WTC11 (cell line): ENCODE results near the gene PRTFDC1. TPM values are rescaled to one million over a fixed set of nuclear protein-coding genes. Genes with fewer than 3 reads are reported as not detected.
A peak's percentile ranks its signal among the peaks of the same experiment; 100 is the strongest.
"Not testable (repeated sequence)": the region's sequence is repeated elsewhere in the genome, so short reads cannot be mapped to it uniquely, and the experiment has no call there.

Experiments used
- ATAC-seq: fragments of 200-7000 bp; cut with Tn5 transposase; 2 replicates; pipeline ENCODE4 v1.10.0; 2021; ENCODE audit warnings: mild to moderate bottlenecking, moderate library complexity
- CTCF ChIA-PET: fragments of 300-600 bp; sonication (Branson Sonifier 250); formaldehyde crosslinking; loops from one replicate; lab custom pipeline; 2021; ENCODE audit warnings: antibody characterized with exemption; lab: Charles Lee
- POLR2A ChIA-PET: fragments of 350-600 bp; sonication (Branson Sonifier 250); formaldehyde crosslinking; loops from one replicate; lab custom pipeline; 2021; ENCODE audit warnings: antibody characterized with exemption; lab: Charles Lee
- DNase-seq: peaks from one replicate; pipeline ENCODE4 v3.0.0; 2021; ENCODE audit warnings: low spot score
- H3K27ac Mint-ChIP-seq: 2 replicates; pipeline ENCODE4 v1.8.0; 2021; ENCODE audit warnings: mixed read lengths
- H3K27me3 Mint-ChIP-seq: 2 replicates; pipeline ENCODE4 v1.8.0; 2021; ENCODE audit warnings: low read depth, mild to moderate bottlenecking, moderate library complexity, mixed read lengths
- H3K36me3 Mint-ChIP-seq: 2 replicates; pipeline ENCODE4 v1.8.0; 2021; ENCODE audit warnings: mixed read lengths
- H3K4me1 Mint-ChIP-seq: 2 replicates; pipeline ENCODE4 v1.8.0; 2022; ENCODE audit warnings: mixed read lengths
- H3K4me3 Mint-ChIP-seq: 2 replicates; pipeline ENCODE4 v1.8.0; 2021; ENCODE audit warnings: mild to moderate bottlenecking, moderate library complexity, mixed read lengths
- H3K9me3 Mint-ChIP-seq: 2 replicates; pipeline ENCODE4 v1.8.0; 2021; ENCODE audit warnings: mixed read lengths
- ATF3 ChIP-seq: sonication (generic); formaldehyde crosslinking; conservative IDR thresholded peaks from 2 replicates; pipeline ENCODE4 v1.8.1; 2022; ENCODE audit warnings: mild to moderate bottlenecking, missing genetic modification reagents
- CBFB ChIP-seq: sonication (generic); formaldehyde crosslinking; IDR thresholded peaks from 2 replicates; pipeline ENCODE4 v1.8.1; 2022; ENCODE audit warnings: mild to moderate bottlenecking, low read depth, missing genetic modification reagents
- CDX4 ChIP-seq: fragments of 250-450 bp; sonication (Bioruptor Pico); IDR thresholded peaks from 2 replicates; pipeline ENCODE4 v1.9.0; 2021; ENCODE audit warnings: moderate library complexity, mild to moderate bottlenecking, inconsistent platforms, borderline replicate concordance
- CREM ChIP-seq: sonication (generic); formaldehyde crosslinking; IDR thresholded peaks from 2 replicates; pipeline ENCODE4 v1.8.1; 2022; ENCODE audit warnings: mild to moderate bottlenecking, missing genetic modification reagents, moderate library complexity
- ESRRA ChIP-seq: sonication (generic); formaldehyde crosslinking; IDR thresholded peaks from 2 replicates; pipeline ENCODE4 v1.8.1; 2022; ENCODE audit warnings: mild to moderate bottlenecking, missing genetic modification reagents, borderline replicate concordance
- FOXP1 ChIP-seq: sonication (generic); formaldehyde crosslinking; IDR thresholded peaks from 2 replicates; pipeline ENCODE4 v1.8.0; 2022; ENCODE audit warnings: missing genetic modification reagents, mild to moderate bottlenecking, moderate library complexity, borderline replicate concordance
- MAX ChIP-seq: sonication (generic); formaldehyde crosslinking; IDR thresholded peaks from 2 replicates; pipeline ENCODE4 v1.8.0; 2022; ENCODE audit warnings: mild to moderate bottlenecking, missing genetic modification reagents
- MXD4 ChIP-seq: fragments of 250-450 bp; sonication (Bioruptor Pico); IDR thresholded peaks from 2 replicates; pipeline ENCODE4 v1.8.0; 2021; ENCODE audit warnings: mild to moderate bottlenecking, moderate library complexity, borderline replicate concordance
- NFATC4 ChIP-seq: fragments of 250-450 bp; sonication (Bioruptor Pico); IDR thresholded peaks from 2 replicates; pipeline ENCODE4 v1.9.0; 2021; ENCODE audit warnings: mild to moderate bottlenecking
- NR1H2 ChIP-seq: sonication (generic); formaldehyde crosslinking; IDR thresholded peaks from 2 replicates; pipeline ENCODE4 v1.9.0; 2021; ENCODE audit warnings: mild to moderate bottlenecking, moderate library complexity, missing genetic modification reagents
- PRDM15 ChIP-seq: sonication (generic); formaldehyde crosslinking; IDR thresholded peaks from 2 replicates; pipeline ENCODE4 v1.8.0; 2022; ENCODE audit warnings: missing genetic modification reagents
- PRRX2 ChIP-seq: fragments of 250-450 bp; sonication (Bioruptor Pico); IDR thresholded peaks from 2 replicates; pipeline ENCODE4 v1.8.0; 2021; ENCODE audit warnings: mild to moderate bottlenecking
- STAT6 ChIP-seq: sonication (generic); formaldehyde crosslinking; conservative IDR thresholded peaks from 2 replicates; pipeline ENCODE4 v1.8.1; 2023; ENCODE audit warnings: mild to moderate bottlenecking, low read depth, missing genetic modification reagents, moderate library complexity
- ZBTB21 ChIP-seq: sonication (generic); formaldehyde crosslinking; IDR thresholded peaks from 2 replicates; pipeline ENCODE4 v1.8.1; 2023; ENCODE audit warnings: mild to moderate bottlenecking, missing genetic modification reagents, borderline replicate concordance
- ZBTB43 ChIP-seq: sonication (generic); formaldehyde crosslinking; IDR thresholded peaks from 2 replicates; pipeline ENCODE4 v1.8.1; 2023; ENCODE audit warnings: mild to moderate bottlenecking, missing genetic modification reagents
- ZNF263 ChIP-seq: sonication (generic); formaldehyde crosslinking; IDR thresholded peaks from 2 replicates; pipeline ENCODE4 v1.8.1; 2022; ENCODE audit warnings: low read depth, mild to moderate bottlenecking, moderate library complexity, missing genetic modification reagents
- ZNF281 ChIP-seq: sonication (generic); formaldehyde crosslinking; IDR thresholded peaks from 2 replicates; pipeline ENCODE4 v1.8.0; 2023; ENCODE audit warnings: mild to moderate bottlenecking, missing genetic modification reagents
- ZNF416 ChIP-seq: fragments of 250-450 bp; sonication (Bioruptor Pico); IDR thresholded peaks from 2 replicates; pipeline ENCODE4 v1.9.0; 2021; ENCODE audit warnings: mild to moderate bottlenecking, inconsistent platforms
- ZNF425 ChIP-seq: fragments of 250-450 bp; sonication (Bioruptor Pico); conservative IDR thresholded peaks from 2 replicates; pipeline ENCODE4 v1.9.0; 2021; ENCODE audit warnings: mild to moderate bottlenecking
- total RNA-seq: library from RNA; stranded (reverse); gene quantifications from 3 replicates; pipeline ENCODE4 v1.2.3, GENCODE V29; 2021

Gene PRTFDC1
- total RNA-seq, 1 experiment from 2014 or later, result 6.1 TPM

- TF ChIP-seq NFATC4 (CRISPR knock-in tag), result no peak
- no peak for TF ChIP-seq CBFB (CRISPR knock-in tag)
- no peak for TF ChIP-seq ZNF263 (CRISPR knock-in tag)
- no peak for TF ChIP-seq MXD4 (CRISPR knock-in tag)
- TF ChIP-seq PRRX2 (CRISPR knock-in tag), result no peak
- TF ChIP-seq NR1H2 (CRISPR knock-in tag), result no peak
- TF ChIP-seq ZNF425 (CRISPR knock-in tag), result no peak
Measured at GRCh38 chr10:24840784-24841183, 111.6 kb downstream of the PRTFDC1 start (continued).

GRCh38 chr10:24837781-24838180 lies 114.6 kb downstream of the PRTFDC1 start:
- ATAC-seq, H3K36me3 Mint-ChIP-seq, H3K27ac Mint-ChIP-seq, H3K27me3 Mint-ChIP-seq, H3K9me3 Mint-ChIP-seq, H3K4me3 Mint-ChIP-seq, H3K4me1 Mint-ChIP-seq, CTCF ChIA-PET, DNase-seq: not testable (repeated sequence)
- POLR2A ChIA-PET, result interaction anchor here (0.7 kb wide), 1 partner anchor 1791 kb away, joined by 3 read pairs; no protein-coding TSS in a partner anchor

GRCh38 chr10:24834869-24835268 lies 117.5 kb downstream of the PRTFDC1 start:
- H3K27me3 Mint-ChIP-seq, result no peaks in the 10 kb centered on the region; the same call in 1 of the 2 replicates
- H3K4me3 Mint-ChIP-seq, result no peak overlapping the region
- H3K9me3 Mint-ChIP-seq, result no peaks in the 10 kb centered on the region
- ChIA-PET CTCF (no interaction called here), POLR2A (no interaction called here)
- H3K4me1 Mint-ChIP-seq, result no peaks in the 10 kb centered on the region
- no peaks in the 10 kb centered on the region for H3K36me3 Mint-ChIP-seq
- no peak for DNase-seq
- no peak overlapping the region; the same call in 1 of the 2 replicates for H3K27ac Mint-ChIP-seq
- peak; percentile 61 for ATAC-seq
- no peak for TF ChIP-seq ZNF281 (CRISPR knock-in tag)
- TF ChIP-seq ZBTB21, result no peak
- no peak for TF ChIP-seq CREM (CRISPR knock-in tag)
- TF ChIP-seq ZNF416 (CRISPR knock-in tag), result no peak
- TF ChIP-seq CDX4, result no peak
- TF ChIP-seq PRRX2 (CRISPR knock-in tag), result no peak
- TF ChIP-seq FOXP1, result no peak
- TF ChIP-seq ZBTB43 (CRISPR knock-in tag), result no peak
- TF ChIP-seq ATF3 (CRISPR knock-in tag), result no peak
- TF ChIP-seq ESRRA (CRISPR knock-in tag), result no peak
- TF ChIP-seq MAX (CRISPR knock-in tag), result no peak
- no peak for TF ChIP-seq STAT6 (CRISPR knock-in tag)
- TF ChIP-seq PRDM15 (CRISPR knock-in tag), result no peak
